GF-D8 (cell line): ENCODE results near the gene KRT2.

ENCODE experiments used
- DNase-seq: peaks from one replicate; lab custom pipeline; 2025; lab: John Stamatoyannopoulos, UW

The KRT2 gene

GRCh38 chr12:52651726-52652261, at the start of gene KRT2:
KRT2 (minus strand) TSS chr12:52652211; CDS start chr12:52652142, 69 bp downstream.
- DNase-seq: no peak

DNA sequence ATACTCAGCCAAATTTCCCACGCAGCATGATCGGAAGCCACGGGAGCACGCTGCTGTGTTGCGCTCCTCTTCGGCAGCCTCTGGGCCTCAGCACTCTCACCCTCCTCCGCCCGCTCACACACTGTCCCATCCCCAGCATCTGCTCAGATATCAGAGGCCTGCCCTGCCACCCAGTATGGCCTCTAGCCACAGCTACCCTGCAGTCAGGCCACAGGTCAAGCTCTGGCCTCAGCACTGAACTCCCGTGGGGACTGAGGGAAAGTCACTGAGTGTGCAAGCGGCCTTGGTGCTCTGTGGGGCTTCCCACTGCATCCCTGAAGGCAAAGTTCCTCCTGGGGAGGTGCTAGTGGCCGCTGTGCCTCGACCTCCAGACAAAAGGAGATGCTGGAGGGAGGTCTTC, 49.3 kb upstream of the KRT2 start:
- DNase-seq: no peak

DNA sequence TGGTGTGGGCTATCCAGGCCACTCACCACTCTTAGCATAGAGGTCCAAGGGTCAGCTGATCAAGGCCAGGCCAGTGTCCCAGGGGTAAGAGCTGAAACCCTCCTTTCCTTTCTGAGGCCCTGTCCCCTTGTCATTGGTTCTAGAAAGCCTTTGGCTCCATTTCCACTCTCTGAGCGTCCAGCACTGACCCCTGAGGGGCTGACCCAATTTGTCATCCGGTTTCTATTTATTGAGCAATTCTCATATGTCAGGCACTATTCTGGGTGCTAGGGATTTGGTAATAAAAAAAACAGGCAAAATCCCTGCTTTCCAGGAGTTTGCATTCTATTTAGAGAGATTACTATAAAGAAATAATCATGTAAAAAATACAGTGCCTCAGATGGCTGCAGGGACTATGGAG, 47.9 kb upstream of the KRT2 start:
- DNase-seq: no peak

- DNase-seq: no peak
Measured at GRCh38 chr12:52699373-52699772, 47.4 kb upstream of the KRT2 start.

DNA sequence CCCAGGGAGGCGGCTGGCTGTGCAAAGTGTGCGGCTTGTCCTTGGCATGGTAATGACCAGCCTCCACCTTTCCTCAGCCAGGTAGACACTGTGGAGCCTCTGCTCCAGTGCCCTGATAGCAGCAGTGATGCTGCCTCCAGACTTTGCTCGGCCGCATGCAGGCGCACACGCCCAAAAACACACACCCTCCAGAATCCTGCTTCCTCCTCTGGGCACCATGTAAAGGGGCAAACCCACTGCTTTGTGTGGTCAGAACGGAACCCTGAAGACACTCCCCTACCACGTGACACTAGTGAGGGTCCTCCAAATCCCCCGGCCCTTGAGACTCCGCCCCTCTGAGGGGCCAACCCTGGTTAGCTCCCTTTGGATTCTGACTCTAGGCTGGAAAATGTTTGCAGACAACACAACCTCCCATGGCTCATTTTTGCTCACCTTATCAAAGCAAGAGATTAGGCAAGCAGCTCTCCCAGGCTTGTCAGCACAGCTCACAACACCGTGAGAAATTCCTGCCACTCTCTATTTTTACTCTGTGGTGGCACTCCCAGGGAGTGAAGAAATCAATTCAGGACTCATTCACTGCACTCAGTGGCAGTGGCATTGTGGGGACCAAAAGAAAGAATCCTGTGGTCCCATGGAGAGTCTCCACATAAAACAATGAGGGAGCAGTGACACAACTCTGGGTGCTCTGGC, 46.8 kb upstream of the KRT2 start:
- no peak for DNase-seq

GRCh38 chr12:52697058-52697582, 45.1 kb upstream of the KRT2 start:
- DNase-seq: no peak

GRCh38 chr12:52696588-52696987, 44.6 kb upstream of the KRT2 start:
- DNase-seq: no peak

GRCh38 chr12:52695039-52695438, 43.0 kb upstream of the KRT2 start:
- no peak for DNase-seq

- no peak for DNase-seq
Measured at GRCh38 chr12:52694151-52694550, 42.1 kb upstream of the KRT2 start.

DNA sequence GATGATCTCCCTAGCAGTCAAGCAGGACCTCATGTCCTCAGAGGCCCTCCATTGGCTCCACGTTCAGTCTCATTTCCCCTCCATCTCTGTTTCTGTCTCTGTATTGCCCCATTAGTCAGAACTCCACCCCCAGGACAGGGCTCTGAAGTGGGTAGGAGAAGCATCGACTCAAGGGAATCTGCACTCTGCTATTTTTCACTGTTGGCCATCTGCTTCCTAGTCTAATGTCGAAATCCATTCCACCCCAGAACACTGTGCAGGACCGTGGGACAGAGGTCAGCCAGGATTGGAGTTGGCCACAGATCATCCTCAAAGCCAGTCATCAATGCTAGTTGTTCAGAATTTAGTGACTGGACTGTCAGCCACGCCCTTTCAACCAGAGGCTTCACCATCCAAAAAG, 41.2 kb upstream of the KRT2 start:
- DNase-seq: no peak

GRCh38 chr12:52692254-52692653, 40.2 kb upstream of the KRT2 start:
- no peak for DNase-seq

GRCh38 chr12:52691841-52692150, 39.8 kb upstream of the KRT2 start:
- DNase-seq: no peak

- DNase-seq: no peak
Measured at GRCh38 chr12:52691076-52691840, 39.2 kb upstream of the KRT2 start.

GRCh38 chr12:52690351-52691075, 38.5 kb upstream of the KRT2 start:
- DNase-seq: no peak

GRCh38 chr12:52689936-52690335, 37.9 kb upstream of the KRT2 start:
- DNase-seq: no peak

- DNase-seq: no peak
Measured at GRCh38 chr12:52689239-52689638, 37.2 kb upstream of the KRT2 start.

GRCh38 chr12:52688481-52688880, 36.5 kb upstream of the KRT2 start:
- no peak for DNase-seq

GRCh38 chr12:52687497-52688385, 35.7 kb upstream of the KRT2 start:
- no peak for DNase-seq

DNA sequence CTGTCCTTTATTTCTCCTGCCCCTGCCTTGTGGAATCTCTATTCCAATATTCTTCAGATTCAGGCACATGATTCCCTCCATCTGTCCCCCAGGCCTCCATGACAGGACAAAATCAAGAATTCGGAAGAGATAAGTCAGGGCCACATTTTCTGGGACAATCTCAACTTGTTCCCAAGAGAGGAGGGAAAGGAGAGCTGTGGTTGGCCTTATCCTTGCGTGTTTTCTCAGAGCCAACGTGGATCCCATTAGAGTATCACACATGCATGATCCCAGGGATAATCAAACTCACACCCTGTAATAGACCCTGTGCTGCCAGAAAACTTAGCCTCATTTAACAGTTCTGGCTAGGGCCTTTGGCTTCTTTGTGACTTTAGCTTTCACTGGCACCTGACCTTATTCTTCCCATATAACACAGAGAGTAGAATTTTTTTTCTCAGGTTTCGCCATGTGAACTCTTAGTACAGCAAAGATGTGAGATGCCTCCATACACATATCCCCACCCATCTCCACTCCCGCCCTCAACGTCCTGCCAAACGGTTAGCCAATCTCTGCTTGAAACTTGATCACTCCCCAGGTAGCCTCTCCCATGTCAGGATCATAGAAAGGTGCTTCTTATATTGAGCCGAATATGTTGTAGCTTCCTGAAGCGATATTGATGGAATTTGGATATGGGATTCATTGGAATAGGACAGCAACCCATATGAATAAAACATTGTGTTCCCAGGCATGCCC, 34.9 kb upstream of the KRT2 start:
- no peak for DNase-seq

GRCh38 chr12:52686063-52686462, 34.1 kb upstream of the KRT2 start:
- DNase-seq: no peak

- DNase-seq: no peak
Measured at GRCh38 chr12:52685406-52685890, 33.4 kb upstream of the KRT2 start.
